Stimulated activated CD4-positive, alpha-beta T cell treated with anti-CD3 and anti-CD28 coated beads, TNF-alpha, amount 100 ng/mL, for 24 hours (primary cell): ENCODE results near the gene CHP1.
"Not testable (repeated sequence)": the region's sequence is repeated elsewhere in the genome, so short reads cannot be mapped to it uniquely, and the experiment has no call there.

Source experiments
- DNase-seq, 3 experiments: peaks; one replicate each; pipeline ENCODE4 v3.0.0-alpha.2; 2020; ENCODE audit warnings: low read depth in 3 of 3

The CHP1 gene

DNA sequence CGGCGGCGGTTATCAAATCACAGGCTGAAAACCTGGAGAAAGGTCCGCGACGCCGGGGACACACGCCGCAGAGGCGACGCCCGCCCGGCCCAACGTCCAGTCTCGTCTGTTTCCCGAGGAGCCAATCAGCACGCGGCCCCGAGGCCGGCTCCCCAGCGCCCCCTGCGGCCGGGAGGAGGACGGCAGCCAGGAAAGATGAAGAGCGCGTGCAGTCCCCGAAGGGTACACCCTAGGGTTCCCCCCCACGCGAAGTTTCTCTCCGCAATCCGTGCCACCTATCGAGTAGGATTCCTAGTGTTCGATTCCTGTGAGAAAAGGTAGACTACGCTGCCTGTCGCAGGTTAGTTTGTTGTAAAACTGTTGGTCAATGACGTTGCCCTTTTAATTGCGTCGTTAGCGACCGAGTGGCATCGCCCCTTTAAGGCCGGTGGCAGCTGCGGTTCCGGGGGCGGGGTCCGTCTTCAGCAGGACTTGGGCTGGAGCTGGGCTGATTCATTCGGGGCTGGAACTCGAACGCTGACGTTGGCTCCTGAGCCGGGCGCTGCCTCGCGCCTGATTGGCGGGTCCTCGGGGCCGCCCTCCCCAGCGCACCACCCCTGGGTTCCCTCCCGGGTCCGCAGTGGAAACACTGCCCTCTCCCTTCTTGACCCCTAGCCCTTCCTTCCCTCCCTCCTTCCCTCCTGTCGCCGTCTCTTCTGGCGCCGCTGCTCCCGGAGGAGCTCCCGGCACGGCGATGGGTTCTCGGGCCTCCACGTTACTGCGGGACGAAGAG is at the start of gene CHP1, which contains the start of gene EXD1:
Gene CHP1 (plus strand): TSS at position 619 of the 772 bp plus-strand sequence. CDS start 115 bp downstream, at position 734.
Gene EXD1 (minus strand): TSS at position 108 of the 772 bp plus-strand sequence. CDS start 4,182 bp downstream, outside the sequence.
- DNase-seq, result peak; percentile 93 to 98 (median 94)

DNA sequence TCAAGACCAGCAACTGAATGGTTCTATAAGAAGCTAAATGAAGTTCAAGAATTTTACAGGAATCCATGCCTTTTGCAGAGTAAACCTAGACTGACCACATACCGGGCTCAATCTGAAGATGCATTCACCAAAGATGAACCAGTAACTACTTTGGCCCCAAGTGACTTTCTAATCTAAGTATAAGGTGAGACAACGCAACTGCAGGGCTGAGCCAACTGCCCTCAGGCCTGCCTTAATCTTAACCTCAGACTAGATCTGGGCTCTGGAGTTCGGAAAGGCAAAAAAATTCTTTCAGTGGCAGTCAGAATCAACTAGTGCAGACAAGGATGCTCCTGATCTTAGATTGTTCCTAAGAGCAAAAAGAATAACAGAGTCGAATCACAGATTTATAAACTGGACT is 48.8 kb upstream of the CHP1 start:
- DNase-seq, result no peak

- no peak for DNase-seq
Measured at GRCh38 chr15:41183581-41183980, 47.5 kb upstream of the CHP1 start.

GRCh38 chr15:41194444-41194843 is 36.6 kb upstream of the CHP1 start:
- DNase-seq, result no peak

- no peak for DNase-seq
Measured at GRCh38 chr15:41199470-41199869, 31.6 kb upstream of the CHP1 start.

DNA sequence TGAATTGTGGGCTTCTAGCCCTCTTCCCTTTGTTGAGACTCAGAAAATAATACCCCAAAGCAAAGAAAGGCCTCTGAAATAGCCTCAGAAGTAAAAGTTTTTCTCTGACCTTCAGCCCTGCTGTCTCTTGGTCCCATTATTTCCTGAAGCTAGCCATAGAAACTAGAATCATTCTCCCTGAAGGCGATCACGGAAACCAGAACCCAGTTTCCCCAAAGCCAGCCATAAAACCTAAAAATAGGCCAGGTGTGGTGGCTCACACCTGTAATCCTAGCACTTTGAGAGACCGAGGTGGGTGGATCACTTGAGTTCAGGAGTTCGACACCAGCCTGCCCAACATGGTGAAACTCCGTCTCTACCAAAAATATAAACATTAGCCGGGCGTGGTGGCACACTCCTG is 27.7 kb upstream of the CHP1 start:
- no peak for DNase-seq

DNA sequence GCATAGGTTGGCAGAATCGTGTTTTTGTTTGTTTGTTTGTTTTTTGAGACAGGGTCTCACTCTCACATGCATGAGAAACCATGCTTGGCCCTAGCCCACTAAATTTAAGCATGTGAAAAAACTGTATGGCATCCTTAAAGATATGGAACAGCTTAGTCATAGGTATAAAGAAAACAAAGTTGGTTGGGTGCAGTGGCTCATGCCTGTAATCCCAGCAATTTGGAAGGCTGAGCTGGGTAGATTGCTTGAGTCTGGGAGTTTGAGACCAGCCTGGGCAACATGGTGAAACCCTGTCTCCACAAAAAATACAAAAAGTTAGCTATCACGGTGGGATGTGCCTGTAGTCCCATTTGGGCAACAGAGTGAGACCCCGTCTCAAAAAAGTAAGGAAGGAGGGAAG is 25.8 kb upstream of the CHP1 start:
- DNase-seq, result no peak

DNA sequence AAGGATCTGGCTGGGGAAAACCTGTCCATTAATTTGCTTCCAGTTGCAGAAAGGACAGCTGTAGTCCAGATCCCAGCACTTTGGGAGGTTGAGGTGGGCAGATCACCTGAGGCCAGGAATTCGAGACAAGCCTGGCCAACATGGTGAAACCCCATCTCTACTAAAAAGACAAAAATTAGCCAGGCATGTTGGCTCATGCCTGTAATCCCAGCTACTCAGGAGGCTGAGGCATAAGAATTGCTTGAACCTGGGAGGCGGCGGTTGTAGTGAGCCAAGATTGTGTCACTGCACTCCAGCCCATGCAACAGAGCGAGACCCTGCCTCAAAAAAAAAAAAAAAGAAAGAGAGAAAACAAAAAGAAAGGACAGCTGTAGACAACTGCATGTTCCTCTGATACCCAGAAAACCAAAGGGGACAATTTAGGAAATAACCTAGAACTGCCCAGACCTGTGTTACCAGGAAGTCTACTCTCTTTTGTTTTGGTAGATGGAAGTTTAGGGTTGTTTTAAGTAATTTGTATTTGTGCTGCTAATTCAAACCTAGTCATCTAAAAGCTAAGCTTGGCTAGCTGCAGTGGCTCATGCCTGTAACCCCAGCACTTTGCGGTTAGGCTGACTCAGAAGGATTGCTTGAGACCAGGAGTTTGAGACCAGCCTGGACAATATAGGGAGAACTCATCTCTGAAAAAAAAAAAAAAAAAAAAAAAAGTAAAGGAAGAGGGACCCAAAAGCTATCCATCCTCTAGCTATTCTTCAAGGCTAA is 23.2 kb upstream of the CHP1 start:
- no peak for DNase-seq

- DNase-seq, result no peak
Measured at GRCh38 chr15:41215708-41216107, 15.4 kb upstream of the CHP1 start.

- DNase-seq, result no peak
Measured at GRCh38 chr15:41218851-41219250, 12.2 kb upstream of the CHP1 start.

GRCh38 chr15:41219381-41219780 is 11.7 kb upstream of the CHP1 start:
- no peak for DNase-seq

- no peak for DNase-seq
Measured at GRCh38 chr15:41230345-41230649, 771 bp upstream of the CHP1 start.

GRCh38 chr15:41231422-41232226 is 556 bp downstream of the CHP1 start:
- DNase-seq, result no peak

DNA sequence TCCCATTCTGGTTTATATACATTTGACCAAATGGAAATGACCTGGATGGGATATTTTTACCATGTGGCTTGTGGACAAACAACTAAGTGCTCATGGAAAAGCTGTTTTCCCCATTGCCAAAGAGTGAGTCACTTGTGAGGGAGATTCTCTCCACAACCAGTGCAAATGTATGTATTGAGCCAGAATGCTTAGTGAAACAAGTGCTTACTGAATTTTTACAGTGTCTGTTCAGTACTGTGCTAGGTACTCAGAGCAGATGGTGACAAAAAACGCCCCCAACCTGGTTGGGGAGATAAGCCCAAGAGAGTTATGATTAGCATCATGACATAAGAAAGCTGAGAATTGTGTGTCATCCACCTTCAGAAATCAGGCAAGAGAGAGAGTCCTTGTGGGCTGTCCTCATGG is 2.3 kb downstream of the CHP1 start:
- no peak for DNase-seq

DNA sequence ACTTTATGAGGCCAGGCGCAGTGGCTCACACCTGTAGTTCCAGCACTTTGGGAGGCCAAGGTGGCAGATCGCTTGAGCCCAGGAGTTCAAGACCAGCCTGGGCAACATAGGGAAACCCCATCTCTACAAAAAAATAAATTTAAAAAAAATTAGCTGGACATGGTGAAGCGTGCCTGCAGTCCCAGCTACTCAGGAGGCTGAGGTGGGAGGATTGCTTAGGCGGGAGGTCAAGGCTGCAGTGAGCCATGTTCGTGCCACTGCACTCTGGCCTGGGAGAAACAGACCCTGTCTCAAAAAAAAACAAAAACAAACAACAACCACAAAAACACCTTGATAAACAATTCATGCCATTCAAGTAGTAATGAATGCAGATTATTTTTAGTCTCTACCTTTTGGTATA is 4.2 kb downstream of the CHP1 start:
- not testable (repeated sequence) for DNase-seq

GRCh38 chr15:41235929-41236328 is 4.9 kb downstream of the CHP1 start:
- DNase-seq, result no peak

DNA sequence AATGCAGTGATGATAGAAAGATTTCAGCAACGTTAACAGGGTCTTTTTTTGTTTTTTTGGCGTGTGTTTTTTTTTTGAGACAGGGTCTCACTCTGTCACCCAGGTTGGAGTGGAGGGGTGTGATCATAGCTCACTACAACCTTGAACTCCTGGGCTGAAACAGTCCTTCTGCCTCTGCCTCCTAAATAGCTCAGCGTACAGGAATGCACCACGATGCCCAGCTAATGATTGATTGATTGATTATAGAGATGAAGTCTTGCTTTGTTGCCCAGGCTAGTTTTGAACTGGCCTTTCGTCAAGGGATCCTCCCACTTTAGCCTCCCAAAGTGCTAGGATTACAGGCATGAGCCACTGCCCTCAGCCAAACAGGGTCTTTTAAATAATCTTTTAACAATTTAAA is 7.0 kb downstream of the CHP1 start:
- no peak for DNase-seq

DNA sequence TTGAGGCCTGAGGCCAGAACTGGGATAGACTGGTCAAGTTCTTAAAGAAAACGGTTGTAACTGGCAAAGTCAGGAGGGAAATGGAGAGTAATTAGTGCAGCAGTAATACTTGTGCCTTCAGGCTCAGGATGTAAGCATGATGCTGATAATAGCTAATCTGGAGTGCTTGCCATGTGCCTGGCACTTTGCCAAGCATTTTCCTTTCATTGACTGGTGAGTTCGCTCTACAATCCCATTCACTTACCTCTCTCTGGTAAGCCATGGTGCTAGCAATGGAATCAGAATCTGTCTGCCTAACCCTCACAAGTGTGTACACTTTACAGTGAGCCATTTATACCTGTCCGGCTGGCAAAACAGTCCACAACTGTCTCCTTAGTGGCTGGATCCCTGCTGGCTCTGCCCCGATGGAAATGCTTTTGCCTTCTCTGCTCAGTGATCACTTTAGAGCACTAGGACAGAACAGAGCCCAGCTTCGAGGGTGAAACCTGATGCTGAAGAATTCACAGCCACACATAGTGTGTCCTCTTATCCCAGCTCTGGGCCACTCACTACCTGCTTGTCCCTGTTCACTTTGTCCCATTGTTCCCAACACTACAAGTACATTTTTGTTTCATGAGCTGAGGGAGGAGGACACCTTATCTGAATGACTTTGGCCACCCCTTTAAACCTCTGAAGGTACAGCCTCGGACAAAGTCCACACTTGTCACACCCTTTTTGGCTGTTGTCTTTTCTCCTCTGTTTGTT is 10.3 kb downstream of the CHP1 start:
- no peak for DNase-seq

- DNase-seq, result not testable (repeated sequence)
Measured at GRCh38 chr15:41250745-41251144, 19.7 kb downstream of the CHP1 start.

DNA sequence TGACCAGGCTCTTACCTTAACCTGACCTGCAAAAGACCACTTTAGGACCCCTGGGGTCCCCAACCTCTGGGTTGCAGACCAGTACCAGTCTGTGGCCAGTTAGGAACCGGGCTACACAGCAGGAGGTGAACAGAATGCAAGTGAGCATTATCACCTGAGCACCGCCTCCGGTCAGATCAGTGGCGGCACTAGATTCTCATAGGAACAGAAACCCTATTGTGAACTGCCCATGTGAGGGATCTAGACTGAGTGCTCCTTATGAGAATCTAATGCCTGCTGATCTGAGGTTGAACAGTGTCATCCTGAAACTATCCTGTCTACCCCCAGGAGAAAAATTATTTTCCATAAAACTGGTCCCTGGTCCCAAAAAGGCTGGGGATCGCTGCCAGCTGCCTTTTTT is 20.3 kb downstream of the CHP1 start:
- no peak for DNase-seq

GRCh38 chr15:41254560-41254959 is 23.5 kb downstream of the CHP1 start:
- no peak for DNase-seq

DNA sequence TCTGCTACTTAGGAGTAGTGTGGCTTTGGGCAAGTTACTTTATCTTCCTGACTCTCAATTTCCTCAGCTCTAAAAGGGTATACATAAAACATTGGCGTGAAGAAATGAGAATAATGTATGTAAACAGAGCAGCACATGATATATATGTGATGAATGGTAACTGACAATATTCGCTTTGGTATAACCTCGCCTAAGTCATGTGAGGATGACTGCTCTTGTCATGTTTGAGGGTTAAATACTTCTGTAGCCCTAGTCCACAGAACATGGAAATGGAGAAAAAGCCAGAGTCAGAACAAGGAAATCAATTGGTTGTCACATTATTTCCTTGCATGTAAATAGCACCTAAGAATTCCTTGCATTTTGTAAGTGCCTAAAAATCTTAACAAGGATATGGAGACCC is 25.0 kb downstream of the CHP1 start:
- no peak for DNase-seq
